ENCODE results near the gene C1orf53. TPM values are rescaled to one million over a fixed set of nuclear protein-coding genes. Genes with fewer than 3 reads are reported as not detected.

C1orf53 gene
- total and polyA plus RNA-seq, 2 of the 13 experiments (the other 11 are each of a cell fraction or from before 2014, with no cell fraction given), result 5.8 to 10.1 TPM

DNA sequence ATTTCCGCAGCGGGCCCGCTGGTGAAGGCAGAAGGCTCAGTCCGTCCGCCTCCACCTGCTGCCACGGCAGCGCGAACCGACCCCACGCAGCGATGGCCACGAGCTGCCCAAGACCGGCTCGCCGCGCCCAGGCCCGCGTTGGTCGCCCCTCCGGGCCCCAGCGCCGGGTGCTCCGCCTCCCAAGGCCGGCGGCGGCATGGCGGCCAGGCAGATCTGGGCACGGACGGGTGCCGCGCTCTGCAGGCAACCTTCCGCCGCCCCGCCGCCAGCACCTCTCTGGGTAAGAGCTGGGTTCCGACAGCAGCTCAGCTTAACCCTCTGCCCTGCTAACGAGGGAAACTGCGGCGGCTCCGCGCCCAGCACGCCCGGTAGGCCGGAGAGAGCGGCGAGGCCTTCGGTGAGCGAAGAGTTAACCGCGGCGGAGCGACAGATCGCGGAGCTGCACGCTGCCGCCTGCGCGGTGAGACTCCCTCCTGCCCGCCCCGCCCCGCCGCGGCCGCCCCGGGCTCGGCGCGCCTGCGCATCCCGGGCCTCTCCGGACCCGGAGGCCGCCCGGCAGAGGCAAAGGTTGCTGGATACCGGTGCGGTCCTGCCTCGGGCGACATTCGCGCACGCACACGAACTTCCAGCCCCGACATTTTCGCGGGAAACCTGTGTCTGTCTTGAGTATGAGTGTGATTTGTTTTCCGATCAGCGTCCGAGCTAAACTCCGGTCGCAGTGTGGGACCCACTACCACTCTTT is at the start of gene C1orf53 (continued):
- TF ChIP-seq ZEB1 (IDR thresholded peaks at IDR 0.05; ENCODE audit: insufficient replicate concordance, low read depth), result no peak
- TF ChIP-seq PRDM10 (CRISPR knock-in tag; IDR thresholded peaks at IDR 0.05; ENCODE audit: low read depth), result 0 out of 2 replicates have a peak, but pooled peaks have one; percentile 12
- TF ChIP-seq ZNF414 (CRISPR knock-in tag; IDR thresholded peaks at IDR 0.05), result peak; percentile 63; the same call in 1 of the 2 replicates
- no peak for TF ChIP-seq SMARCC2 (IDR thresholded peaks at IDR 0.05)
- TF ChIP-seq KAT7 (CRISPR knock-in tag; IDR thresholded peaks at IDR 0.05; ENCODE audit: borderline replicate concordance), result peak; percentile 78; the same call in 1 of the 2 replicates
- TF ChIP-seq BCL3 (CRISPR knock-in tag; IDR thresholded peaks at IDR 0.05), result peak; percentile 98
- peak; percentile 30; the same call in 1 of the 2 replicates for TF ChIP-seq CSRNP1 (CRISPR knock-in tag; IDR thresholded peaks at IDR 0.05)
- no peak for TF ChIP-seq TCF12 (IDR thresholded peaks at IDR 0.05)
- TF ChIP-seq TCF12 (CRISPR knock-in tag; IDR thresholded peaks at IDR 0.05), result peak; percentile 85; the same call in 1 of the 2 replicates
- peak; percentile 98 for TF ChIP-seq PHF8 (CRISPR knock-in tag; IDR thresholded peaks at IDR 0.05)
- TF ChIP-seq HNRNPH1 (optimal IDR thresholded peaks at IDR 0.05; ENCODE audit: low read depth, low read length), result no peak
- no peak for TF ChIP-seq SNRNP70 (IDR thresholded peaks at IDR 0.05; ENCODE audit: low read depth, low read length)
- TF ChIP-seq, protein P1, sequence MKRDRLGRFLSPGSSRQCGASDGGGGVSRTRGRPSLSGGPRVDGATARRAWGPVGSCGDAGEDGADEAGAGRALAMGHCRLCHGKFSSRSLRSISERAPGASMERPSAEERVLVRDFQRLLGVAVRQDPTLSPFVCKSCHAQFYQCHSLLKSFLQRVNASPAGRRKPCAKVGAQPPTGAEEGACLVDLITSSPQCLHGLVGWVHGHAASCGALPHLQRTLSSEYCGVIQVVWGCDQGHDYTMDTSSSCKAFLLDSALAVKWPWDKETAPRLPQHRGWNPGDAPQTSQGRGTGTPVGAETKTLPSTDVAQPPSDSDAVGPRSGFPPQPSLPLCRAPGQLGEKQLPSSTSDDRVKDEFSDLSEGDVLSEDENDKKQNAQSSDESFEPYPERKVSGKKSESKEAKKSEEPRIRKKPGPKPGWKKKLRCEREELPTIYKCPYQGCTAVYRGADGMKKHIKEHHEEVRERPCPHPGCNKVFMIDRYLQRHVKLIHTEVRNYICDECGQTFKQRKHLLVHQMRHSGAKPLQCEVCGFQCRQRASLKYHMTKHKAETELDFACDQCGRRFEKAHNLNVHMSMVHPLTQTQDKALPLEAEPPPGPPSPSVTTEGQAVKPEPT (CRISPR knock-in tag; IDR thresholded peaks at IDR 0.05; ENCODE audit: low read depth), result no peak; the same call in 1 of the 2 replicates
- no peak for TF ChIP-seq ZNF256 (CRISPR knock-in tag; conservative IDR thresholded peaks at IDR 0.05)
- TF ChIP-seq HNRNPUL1 (IDR thresholded peaks at IDR 0.05; ENCODE audit: low read depth, low read length), result 0 out of 2 replicates have a peak, but pooled peaks have one; percentile 53
- peak; percentile 86 for TF ChIP-seq ZFP82 (CRISPR knock-in tag; IDR thresholded peaks at IDR 0.05; ENCODE audit: borderline replicate concordance)
- TF ChIP-seq FOXP1 (IDR thresholded peaks at IDR 0.05), result no peak
- no peak for TF ChIP-seq FOXP1 (CRISPR knock-in tag; IDR thresholded peaks at IDR 0.05)
- TF ChIP-seq TERF1 (CRISPR knock-in tag; IDR thresholded peaks at IDR 0.05), result peak; percentile 90

Data from HepG2 (cell line).